Activated naive CD4-positive, alpha-beta T cell treated with anti-CD3 and anti-CD28 coated beads for 36 hours (primary cell): Measurements from ENCODE around the gene IRAK1BP1. TPM values are rescaled to one million over a fixed set of nuclear protein-coding genes. Genes with fewer than 3 reads are reported as not detected.

ENCODE experiments used
- CTCF ChIA-PET: fragments of 350-600 bp; sonication (Branson Sonifier 250); formaldehyde crosslinking; loops from one replicate; lab custom pipeline; 2021; ENCODE audit warnings: antibody characterized with exemption; lab: Charles Lee
- DNase-seq: peaks from one replicate; pipeline ENCODE4 v3.0.0-alpha.2; 2020
- H3K27ac Mint-ChIP-seq: one replicate; pipeline ENCODE4 v1.8.0; 2021; ENCODE audit warnings: mild to moderate bottlenecking, mixed read lengths
- H3K27me3 Mint-ChIP-seq: one replicate; pipeline ENCODE4 v1.8.0; 2021; ENCODE audit warnings: low read depth, mixed read lengths
- H3K36me3 Mint-ChIP-seq: one replicate; pipeline ENCODE4 v1.8.0; 2021; ENCODE audit warnings: low read depth, mixed read lengths
- H3K4me1 Mint-ChIP-seq: one replicate; pipeline ENCODE4 v1.8.0; 2021; ENCODE audit warnings: low read depth, mixed read lengths
- H3K4me3 Mint-ChIP-seq: one replicate; pipeline ENCODE4 v1.8.0; 2021; ENCODE audit warnings: mild to moderate bottlenecking, moderate library complexity, mixed read lengths
- H3K9me3 Mint-ChIP-seq: one replicate; pipeline ENCODE4 v1.8.0; 2021; ENCODE audit warnings: mixed read lengths
- intact Hi-C: fragments of 100-400 bp; cut with micrococcal nuclease; formaldehyde crosslinking; loops from one replicate; pipeline ENCODE4 v1.15.1; 2023
- total RNA-seq, 2 experiments: library from RNA; stranded (reverse); gene quantifications; one replicate each; pipeline ENCODE4 v1.2.3, GENCODE V29; 2021

Gene IRAK1BP1
- total RNA-seq, 2 experiments from 2014 or later: 2.2 to 2.4 TPM

GRCh38 chr6:78947962-78948361, 80.6 kb downstream of the IRAK1BP1 start:
- CTCF ChIA-PET: no interaction called here
- Mint-ChIP-seq H3K36me3 (peaks cover 62% of the 10 kb centered on the region), H3K9me3 (peaks cover 12% of the 10 kb centered on the region), H3K27ac (no peak overlapping the region), H3K27me3 (no peaks in the 10 kb centered on the region), H3K4me1 (no peaks in the 10 kb centered on the region), H3K4me3 (no peak overlapping the region)
- intact Hi-C loops: no loop called here
- no peak for DNase-seq

DNA sequence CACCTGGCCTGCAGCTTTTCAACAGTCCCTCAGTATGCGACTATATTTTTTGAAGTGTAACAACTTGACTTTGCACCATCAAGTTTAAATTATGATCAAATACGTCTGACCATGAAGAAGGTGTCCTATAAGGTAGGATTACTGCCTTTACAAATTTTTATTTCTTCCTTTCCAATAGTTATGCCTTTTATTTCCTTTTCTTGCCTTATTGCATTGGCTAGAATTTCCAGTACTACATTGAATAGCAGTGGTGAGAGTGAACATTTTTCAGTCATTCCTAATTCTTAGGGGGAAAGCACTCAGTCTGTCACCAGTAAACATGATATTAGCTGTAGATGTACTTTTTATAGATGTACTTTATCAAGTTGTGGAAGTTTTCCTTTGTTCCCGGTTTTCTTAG, 81.4 kb downstream of the IRAK1BP1 start:
- Mint-ChIP-seq H3K4me3 (no peak overlapping the region), H3K27ac (no peak overlapping the region), H3K27me3 (no peaks in the 10 kb centered on the region), H3K9me3 (peaks cover 12% of the 10 kb centered on the region), H3K4me1 (no peaks in the 10 kb centered on the region), H3K36me3 (peaks cover 64% of the 10 kb centered on the region)
- intact Hi-C loops: no loop called here
- CTCF ChIA-PET: no interaction called here
- DNase-seq: no peak

- intact Hi-C loops: no loop called here
- no peaks in the 10 kb centered on the region for H3K27me3 Mint-ChIP-seq
- peaks cover 69% of the 10 kb centered on the region for H3K36me3 Mint-ChIP-seq
- DNase-seq: no peak
- CTCF ChIA-PET: no interaction called here
- H3K4me1 Mint-ChIP-seq: no peaks in the 10 kb centered on the region
- H3K27ac Mint-ChIP-seq: no peak overlapping the region
- H3K9me3 Mint-ChIP-seq: peaks cover 14% of the 10 kb centered on the region
- H3K4me3 Mint-ChIP-seq: no peak overlapping the region
Observed at GRCh38 chr6:78952362-78952761, 85.0 kb downstream of the IRAK1BP1 start.

Other genes with a start within 250 kb of the IRAK1BP1 start
- gene PHIP, start 210.7 kb downstream of the IRAK1BP1 start, total RNA-seq: 10 to 100 TPM; 23.0 to 23.5 TPM